GM18508 (cell line): ENCODE measurements around the gene PALLD.

Experiments used
- ATAC-seq: cut with Tn5 transposase; IDR thresholded peaks from one replicate; pipeline ENCODE4 v1.9.1; 2021; ENCODE audit warnings: moderate number of reproducible peaks; ENCODE audit not compliant: insufficient read depth, unreplicated experiment

PALLD gene

DNA sequence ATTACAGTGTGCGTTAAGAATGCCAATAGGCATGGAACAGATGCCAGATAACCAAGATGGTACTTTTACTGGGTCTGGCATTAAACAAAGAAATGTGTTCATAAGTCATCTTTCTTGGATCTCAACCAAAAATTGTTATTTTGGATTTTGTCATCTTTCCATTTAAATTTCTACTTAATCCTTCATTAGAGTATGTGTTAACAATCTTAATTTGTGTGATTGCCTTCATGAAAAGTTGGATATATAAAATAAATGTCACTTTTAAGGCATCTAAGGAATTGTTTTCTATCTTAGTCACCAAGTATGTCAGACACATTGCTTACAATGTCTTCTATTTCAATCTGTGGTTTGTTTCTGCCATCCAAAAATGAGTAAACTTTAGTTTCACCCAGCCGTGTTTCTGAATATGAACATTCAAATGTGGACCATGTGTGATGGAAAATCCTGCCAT, 87.5 kb downstream of the PALLD start:
- ATAC-seq = peak; percentile 46

DNA sequence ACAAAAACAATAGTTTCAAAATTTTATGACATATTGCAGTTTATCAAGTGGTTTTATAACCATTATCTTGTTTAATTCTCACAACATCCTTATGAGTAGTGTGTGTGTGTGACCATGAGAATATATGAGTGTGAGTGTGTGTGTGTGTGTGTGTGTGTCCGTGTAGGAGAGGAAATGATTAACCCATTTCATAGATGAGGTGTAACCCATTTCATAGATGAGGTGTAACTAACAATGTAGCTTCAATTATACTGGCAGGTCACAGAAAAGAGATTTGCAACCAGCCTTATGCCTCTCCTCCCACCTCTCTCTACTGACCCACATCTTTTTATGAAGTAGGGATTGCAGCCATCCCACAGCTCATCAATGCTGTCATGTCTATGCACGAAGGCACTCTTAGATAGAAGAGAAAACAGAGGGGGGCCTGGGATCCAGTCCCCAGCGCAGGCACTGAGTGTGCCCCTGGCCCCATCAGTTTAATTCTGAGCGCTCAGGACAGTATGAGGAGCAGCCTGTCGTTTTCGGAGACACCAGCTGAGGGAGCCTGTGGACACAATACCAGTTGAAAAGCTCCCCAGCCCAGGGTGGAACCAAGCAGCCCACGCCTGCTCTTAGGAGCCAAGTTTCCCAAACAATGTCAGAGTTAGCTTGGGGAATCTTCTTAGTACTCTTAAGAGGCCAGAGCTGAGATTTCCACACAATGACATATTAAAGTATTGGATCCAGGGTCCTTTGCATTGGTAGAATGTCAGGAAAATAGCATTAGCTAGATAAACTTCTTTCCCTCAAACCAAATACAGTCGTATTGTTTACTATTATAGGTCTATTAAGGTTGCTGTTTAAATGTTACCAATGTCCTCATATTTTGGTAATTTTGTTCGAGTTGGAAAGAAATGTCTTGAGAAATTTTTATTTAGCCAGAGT, 88.6 kb downstream of the PALLD start:
- ATAC-seq = peak; percentile 71

DNA sequence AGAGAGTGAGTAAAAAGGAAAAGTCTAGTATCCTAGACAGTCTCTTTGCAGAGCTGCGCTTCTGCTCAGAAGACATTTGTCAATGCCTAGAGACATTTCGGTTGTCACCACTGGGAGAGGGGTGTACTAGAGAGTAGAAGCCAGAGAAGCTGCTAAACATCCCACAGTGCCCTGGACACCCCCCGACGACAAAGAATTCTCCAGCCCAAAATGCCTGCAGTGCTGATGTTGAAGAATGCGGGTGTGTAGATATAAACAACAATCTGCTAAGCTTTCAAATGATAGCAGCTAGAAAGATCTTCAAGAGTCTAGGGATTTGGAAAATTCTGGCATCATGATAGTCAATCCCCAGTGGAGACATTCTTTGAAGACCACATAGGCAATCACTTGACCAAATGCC, 90.1 kb downstream of the PALLD start:
- no peak for ATAC-seq

DNA sequence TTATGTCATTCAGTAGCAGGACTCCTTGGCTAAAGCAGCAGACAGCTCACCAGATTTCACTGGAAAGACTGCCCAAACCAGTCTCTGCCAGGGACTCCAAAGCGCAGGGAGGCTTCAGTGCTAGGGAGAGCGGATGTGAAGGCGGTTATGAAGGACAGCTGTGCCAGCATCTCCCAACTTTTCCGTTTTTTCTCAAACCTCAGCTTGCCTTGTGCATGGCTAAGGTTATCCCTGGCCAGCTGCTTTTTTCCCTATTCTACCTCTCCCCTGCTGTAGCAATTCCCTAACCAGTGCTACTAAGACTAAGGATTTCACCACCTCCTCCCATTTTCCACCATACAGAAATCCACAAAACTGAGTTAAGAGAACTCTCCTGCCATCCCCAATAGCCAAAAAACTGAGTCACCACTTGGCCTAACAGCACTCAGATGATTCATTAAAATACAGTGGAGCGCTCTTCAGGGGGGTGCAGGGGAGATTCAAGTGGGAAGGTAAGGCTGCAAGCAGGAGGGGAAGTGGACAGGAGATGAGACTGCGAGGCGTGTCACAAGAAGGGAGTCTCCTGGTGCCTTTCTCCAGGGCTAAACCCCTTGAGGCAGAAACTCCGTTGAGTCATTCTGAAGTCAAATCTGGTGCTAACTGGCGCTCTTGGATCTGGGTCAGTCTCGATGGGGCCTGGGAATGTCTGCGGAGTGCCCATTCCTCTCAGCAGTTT, 90.7 kb downstream of the PALLD start:
- ATAC-seq = no peak

DNA sequence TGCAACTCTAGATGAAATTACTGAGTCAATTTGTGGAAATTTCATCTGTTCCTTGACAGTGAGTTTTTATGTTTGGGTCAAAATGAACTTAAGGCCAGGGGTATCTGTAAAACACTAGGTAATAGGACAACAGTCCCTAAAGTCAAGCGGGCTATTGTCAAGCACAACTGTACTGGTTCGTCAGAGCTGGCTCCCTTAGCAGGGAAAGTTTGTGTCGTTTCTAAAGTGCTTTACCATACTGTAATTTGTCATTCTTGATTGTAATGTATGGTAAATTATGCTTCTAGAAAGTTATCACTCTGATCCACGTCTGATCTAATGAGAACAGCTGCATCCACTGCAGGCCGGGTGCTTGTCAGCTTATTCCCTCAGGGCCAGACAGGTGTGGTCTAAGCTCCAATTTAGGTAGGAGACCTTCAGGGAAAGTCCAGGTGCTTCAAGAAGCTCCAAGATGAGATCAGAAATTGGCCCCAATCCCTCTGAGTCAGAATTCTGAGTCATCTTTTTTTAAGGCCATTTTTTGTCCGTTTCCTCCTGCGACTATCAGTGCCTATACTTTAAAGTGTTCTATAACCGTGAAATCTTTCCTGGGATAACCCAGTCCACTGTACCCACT, 92.2 kb downstream of the PALLD start:
- ATAC-seq = no peak

DNA sequence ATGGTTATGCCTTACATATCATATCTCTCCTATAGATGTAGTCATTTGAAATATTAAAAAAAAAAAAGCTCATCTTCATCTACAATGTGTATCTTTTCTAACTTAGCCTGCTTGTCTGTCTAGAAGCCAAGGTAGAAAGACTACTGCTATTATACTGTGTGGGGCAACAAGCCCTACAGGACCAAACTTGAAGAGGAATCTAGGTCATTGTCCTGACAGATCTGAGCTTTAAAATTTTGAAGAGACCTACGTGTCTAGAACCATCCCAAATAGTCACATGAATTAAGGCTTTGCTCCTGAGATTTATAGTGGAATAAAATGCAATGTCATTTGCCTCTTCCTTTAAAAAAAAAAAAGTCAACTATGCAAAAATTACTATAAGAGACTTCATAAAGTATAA, 95.8 kb downstream of the PALLD start:
- ATAC-seq = no peak

DNA sequence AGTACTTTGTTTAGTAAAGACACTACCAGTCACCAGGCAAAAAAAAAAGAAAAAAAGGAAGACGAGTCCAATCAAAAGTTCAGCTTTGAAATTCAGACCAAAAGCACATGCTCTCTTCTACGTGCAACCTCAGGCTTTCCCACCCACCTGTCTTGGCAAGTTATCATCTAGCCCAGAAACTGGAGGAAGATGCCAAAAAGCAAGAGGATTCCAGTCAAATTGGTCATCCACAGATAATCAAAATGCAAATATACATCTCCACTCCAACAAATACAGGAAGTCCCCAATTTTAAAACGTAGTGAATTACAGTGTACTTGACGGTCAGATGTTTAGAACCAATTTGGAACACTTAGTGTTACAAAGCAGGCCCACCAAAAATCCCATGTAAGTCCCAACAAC, 96.5 kb downstream of the PALLD start:
- ATAC-seq = no peak

DNA sequence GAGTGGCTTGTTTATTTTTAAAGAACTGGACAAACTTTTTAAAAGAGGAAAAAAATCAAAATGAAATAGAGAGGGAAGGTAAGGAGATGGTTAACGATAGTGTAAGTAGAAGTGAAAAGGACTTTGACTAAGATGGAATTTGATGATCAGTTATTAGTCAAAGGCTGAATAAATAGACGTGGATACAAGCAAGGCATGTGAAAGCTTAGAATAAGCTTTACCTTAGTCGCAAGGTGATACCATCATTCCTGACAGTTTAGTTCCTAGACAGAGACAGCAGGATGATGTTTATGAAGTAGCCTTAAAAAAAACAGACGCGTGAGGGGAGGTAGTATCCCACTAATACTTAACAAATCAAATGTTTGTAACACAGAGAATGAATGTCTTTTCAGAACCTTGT, 97.3 kb downstream of the PALLD start:
- ATAC-seq = no peak

DNA sequence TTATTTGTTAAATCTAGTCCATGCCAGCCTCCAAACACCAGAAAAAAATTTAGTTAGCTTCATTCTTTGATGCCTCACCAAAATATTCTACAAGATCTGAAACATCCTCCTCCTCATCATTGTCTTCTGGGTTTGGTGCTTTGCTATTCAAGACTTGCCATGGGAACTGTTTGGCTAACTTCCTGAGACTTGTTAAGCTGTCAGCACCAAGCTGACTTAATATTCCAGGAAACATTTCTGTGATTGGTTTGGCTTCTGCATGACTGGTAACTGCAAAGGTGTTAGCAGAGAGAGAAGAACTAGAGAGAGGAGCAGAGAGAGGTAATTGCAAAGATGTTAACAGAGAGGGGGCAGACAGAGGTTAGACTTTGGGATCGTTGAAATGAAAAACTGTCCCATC, 101.3 kb downstream of the PALLD start:
- ATAC-seq = no peak

DNA sequence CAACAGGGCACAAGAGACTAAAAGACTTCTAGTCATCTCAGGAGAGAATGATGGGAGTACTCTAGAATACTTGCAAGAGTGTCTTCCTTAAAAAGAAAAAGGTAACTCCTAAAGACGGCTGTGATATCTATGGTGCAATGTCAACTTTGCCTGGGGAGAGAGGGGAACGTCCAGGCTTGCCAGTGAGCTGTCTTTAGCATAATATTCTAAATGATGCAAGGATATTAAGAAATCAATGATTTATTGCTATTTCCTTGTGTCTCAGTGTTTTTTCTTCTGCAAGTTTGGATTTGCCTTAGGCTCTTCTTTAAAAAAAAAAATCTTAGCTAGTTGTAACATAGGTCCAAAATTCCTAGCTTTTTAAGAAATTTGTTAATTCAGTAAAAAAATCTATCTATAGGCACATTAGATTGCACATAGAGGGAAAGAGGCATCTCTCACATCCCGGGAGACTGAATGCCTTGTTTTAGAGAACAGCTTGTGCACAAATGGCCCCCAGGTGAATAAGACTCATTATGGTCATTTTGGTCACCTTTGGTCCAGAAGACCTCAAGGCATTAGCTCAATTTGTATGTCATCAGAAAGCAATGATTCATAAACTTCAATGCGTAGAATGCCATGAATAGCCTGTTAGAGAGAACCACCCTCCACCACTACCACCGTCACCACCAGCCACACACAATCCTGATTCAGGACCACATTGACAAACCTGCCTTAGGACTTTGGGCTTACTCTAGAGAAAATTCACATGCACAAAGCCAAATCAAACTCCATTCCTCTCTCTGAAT, 104.1 kb downstream of the PALLD start:
- no peak for ATAC-seq

DNA sequence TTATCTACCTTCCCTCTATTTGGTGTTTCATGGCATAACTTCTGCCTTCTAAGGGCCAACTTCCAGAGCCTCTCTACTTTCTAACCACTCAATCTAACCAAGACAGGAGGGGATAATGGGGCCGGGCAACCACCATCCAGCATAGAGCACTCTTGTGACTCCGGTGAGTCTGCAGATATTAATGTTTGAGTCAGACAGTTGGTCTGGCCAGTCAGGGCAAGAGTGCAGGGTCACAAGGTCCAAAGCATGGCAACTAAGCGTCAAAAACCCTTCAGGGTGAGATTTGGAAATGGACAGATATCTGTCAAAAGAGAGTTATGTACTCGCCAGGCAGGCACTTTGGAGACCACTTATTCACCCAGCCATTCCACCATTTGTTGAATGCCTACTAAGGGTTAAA, 105.0 kb downstream of the PALLD start:
- ATAC-seq = no peak

DNA sequence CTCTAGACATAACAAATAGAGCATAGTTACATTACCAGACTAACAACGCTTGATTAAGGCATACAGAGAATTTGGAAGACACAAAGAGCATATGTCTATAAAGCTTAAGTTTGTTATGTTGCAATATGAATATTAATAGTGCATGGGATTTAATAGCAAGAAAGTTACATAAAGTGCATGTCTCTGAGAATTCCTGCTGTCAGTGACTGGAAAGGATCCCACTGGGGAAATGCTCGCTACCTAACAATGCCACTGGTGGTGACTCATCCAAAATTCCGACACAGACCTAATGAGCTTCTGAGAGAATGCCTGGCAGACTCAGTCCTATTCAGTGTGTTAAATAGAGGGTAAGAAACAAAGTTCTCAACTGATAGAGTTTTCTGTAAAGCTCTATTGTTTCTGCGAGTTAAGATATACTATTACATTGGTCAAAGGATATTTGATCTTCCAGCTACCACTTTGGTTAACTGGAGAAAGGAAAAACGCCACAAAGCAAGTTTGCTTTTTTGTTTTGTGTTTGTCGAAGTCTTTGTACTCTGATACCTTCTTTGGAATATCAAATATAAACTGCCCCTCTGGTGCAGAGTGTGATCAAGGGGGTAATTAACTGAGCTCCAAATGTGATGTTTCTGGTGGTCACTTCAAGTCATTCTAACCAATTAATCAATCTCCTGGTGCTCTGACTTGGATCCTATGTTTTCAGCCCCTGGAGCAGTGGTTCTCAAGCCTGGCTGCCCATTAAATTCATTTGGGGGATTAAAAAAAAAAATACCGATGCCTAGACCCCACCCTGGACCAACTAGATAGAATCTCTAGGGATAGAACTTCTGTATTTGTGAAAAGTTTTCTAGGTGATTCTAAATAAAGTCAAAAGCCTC, 107.9 kb downstream of the PALLD start:
- ATAC-seq = no peak

DNA sequence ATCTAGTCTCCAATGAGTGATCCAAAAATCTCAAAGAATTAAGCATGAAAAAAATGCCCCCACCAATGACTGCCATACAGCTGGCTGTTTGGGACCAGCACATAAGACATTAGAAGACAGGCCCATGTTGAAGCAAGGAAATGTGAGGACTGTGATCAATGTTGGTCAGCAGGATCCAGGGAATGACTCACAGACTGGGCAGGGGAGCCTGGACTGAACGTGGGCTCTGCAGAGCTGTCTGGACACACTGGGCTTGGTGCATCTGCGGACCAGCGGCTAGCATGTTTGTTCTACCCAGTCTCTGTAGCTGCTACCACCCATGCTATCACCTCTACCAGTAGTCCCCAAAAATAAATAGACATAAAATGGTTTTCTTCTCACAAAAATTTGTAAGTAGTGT, 108.6 kb downstream of the PALLD start:
- ATAC-seq = no peak

DNA sequence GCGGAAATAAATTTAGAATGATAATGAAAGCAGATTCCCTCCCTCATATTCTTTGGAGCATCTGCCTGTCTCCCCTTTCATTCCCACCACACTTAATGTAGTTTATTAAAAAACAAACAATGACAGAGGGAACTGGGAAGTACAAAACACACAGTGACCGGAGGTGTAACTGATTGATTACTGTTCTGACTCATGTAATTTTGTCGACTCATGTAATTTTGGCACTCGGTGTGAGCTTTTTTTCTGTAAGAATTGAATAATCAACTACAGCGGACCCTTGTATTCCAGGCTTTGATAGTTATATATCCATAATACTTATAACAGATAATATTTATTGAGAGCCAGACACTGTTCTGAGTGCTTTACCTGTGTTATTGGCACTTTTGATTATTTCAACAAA, 110.4 kb downstream of the PALLD start:
- no peak for ATAC-seq

DNA sequence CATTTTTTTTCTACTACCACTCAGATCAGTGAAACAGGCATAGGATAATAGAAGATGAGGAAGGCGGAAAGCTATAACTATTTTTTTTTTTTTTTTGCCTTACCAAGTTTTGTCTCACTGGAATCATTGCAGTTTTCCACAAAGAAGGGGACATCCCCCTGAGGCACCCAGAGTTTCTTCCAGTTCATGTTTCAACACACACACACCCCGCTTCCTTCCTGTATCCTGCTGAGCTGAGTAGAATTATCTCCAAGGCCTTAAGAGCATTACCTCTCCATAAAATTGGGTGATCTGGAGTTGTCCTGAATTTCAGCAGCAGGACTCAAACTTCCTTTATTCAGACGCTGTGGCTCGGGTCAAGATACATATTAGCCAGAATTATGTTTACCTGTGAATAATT, 111.9 kb downstream of the PALLD start:
- ATAC-seq = no peak

DNA sequence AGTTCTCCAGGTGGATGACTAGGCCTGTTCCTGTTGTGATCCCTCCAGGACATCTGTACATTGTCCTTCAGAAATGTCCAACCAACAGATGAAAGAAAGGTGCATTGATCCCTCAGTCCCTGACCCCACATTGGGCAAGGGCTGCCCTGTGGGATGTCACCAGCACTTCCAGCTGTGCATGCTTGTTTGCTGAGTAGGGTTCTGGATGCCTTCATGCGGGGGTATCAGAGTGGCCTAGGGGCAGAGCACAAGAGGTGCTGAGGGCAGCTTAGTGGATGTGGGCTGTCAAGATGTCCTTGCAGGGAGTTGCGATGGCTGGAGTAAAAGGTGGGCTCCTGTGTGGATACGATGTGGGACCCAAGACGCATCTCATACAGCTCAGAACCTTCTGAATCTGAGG, 112.5 kb downstream of the PALLD start:
- ATAC-seq = no peak

DNA sequence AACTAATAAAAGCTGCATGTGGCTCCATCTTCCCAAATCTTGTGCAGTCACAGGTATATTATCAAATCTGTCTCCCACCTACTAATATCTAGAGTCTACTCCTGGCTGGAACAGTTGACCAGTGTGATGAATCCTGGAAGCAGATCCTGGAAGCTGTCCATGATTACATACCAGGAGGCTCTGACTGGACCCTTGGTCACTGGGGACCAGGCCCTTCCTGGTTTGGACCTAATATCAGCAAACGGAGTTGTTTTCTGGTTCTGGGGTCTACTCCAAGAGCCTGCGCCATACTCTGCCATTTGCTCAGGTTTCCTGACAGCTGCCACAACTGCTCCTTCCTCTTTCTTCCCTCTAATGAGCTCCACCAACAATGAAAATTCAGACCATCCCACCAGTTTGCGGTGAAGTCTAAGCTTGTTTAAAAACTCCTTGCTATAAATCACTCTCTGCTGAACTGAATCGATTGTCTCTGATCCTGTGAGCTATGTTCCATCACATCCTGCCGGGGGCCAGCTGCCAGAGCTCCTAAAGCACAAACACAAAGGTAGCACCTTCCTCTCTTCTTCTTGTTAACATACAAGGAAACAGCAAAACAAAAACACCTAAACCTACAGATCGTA, 114.2 kb downstream of the PALLD start:
- no peak for ATAC-seq

DNA sequence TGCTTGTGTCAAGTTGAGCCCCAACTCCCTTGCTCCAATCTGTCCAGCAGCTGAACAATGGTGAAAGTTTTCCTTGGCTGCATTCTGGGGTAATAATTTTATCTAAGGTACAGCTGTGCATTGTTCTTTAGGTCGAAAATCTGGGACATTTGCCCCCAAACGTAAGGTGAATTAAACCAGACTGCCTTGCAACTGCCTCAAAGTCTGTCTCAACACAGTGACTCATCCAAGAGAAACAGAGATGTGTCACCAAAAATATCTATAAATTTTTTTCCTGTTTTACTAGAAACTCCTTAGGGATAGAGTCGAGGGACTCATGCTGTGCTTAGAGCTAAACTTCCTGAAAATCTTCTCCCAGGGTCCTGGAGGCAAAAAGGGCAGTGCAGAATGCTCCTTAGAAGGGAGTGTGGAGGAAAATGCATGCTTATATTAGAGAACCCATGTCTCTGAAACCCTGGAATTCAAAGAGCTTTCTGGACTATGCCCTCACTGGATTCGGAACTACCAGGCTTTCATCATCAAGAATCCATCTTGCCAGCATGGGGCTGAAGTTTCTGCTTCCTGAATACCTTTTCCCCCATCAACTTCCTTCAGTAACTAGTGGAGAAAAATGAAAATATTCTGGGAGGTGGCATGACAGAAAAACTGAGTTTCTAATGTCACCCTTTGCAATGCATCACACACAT, 115.7 kb downstream of the PALLD start:
- no peak for ATAC-seq

DNA sequence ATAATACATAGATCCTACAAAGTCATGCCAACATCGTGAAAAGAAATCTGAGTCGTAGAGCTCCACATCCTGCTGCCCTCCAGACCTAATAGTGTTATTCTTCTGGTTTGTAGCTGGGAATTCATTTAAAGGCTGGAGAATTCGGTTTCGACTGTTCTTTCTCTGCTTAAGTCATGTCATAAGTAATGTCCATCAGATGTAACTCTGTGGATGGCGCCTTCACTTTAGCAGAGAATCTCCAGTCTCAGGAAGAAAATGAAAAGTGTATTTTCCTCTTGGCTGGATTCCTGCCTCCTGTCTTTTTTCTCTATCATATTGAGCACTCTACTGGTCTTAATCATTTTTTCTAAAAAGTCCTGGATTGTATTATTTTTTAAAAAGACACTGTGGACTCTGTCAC, 117.0 kb downstream of the PALLD start:
- ATAC-seq = no peak
